HG02588 (cell line): ENCODE measurements around the gene PPP1R2.
A peak's percentile ranks its signal among the peaks of the same experiment; 100 is the strongest.
"Not testable (repeated sequence)": the region's sequence is repeated elsewhere in the genome, so short reads cannot be mapped to it uniquely, and the experiment has no call there.

ENCODE experiments used
- ATAC-seq: cut with Tn5 transposase; IDR thresholded peaks from one replicate; pipeline ENCODE4 v1.9.1; 2021; ENCODE audit warnings: mild to moderate bottlenecking, moderate library complexity; ENCODE audit not compliant: unreplicated experiment

PPP1R2 gene

DNA sequence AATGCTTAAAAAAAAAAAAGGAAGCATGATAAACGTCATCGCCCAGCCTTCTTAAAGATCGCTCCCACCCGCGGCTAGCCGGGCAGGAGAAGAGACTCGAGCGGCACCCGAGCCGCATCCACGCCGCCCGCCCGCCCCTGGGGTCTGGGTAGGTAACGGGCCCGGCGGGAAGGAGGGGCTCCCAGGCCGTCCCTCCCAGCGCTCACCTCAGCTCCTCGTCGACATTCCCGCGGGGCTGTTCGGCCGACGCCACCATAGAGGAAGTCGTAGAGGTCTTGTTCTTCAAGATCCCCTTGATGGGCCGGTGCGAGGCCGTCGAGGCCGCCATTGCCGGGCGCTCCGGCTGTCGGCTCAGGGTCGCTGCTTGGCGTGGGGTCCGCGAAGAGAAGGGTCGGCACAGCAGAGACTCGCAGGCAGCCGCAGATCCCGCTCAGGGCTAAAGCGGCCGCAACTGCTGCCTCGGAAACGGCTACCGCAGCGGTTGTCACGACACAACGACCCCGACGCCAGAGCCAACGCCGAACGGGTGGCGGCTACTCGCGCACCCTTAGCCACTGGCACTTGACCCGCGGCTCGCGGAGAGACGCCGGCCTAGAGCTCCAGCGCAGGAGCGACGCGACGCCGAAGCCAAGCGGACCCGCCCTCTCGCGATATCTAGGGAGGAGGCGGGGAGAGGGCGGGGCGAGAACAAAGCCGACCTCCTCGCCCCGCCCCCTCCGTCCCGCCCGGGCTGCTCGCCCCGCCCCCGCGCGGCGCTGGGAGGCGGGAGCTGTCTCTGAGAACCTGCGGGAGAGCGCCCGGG lies at the start of gene PPP1R2:
PPP1R2 (minus strand) TSS at position 628 of the 802 bp plus-strand sequence; CDS start at position 328, 300 bp downstream.
- ATAC-seq: peak; percentile 78

DNA sequence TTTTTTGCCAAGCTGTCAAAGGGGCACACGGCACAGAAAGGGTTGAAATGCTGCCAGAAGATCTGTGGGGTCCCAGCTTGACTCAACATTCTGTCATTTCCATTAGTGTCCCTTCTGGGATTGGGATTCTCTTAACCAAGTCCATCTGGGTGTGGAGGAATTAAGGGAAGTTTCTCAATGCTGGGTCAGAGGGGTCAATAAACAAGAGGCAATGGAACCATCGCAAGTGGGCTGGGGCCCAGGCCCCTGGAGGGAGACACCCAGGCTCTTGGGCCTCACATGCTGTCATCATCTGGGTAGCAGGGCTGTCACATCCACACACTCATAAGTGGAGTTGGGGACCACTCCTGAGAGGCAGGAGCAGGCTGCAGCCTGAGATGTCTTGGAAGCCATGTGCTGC lies 48.7 kb upstream of the PPP1R2 start:
- no peak for ATAC-seq

DNA sequence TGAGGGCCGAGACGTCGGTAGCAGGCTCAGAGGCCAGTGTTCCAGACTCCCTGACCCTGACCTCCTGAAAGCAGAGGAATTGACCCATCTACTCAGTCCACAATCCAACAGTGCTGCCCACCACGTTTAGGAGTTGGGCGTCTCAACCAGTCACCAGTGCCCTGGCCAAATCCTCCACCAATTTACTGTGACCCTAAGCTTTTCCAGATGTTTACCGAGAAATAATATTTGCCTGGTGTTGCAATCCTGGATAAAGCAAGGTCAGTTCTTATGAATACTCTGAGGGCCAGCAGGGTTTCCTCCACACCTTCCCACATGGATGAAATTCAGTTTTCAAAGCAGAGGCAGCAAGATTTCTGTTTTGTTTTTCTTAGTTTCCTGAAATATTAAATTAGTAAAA lies 48.1 kb upstream of the PPP1R2 start:
- no peak for ATAC-seq

DNA sequence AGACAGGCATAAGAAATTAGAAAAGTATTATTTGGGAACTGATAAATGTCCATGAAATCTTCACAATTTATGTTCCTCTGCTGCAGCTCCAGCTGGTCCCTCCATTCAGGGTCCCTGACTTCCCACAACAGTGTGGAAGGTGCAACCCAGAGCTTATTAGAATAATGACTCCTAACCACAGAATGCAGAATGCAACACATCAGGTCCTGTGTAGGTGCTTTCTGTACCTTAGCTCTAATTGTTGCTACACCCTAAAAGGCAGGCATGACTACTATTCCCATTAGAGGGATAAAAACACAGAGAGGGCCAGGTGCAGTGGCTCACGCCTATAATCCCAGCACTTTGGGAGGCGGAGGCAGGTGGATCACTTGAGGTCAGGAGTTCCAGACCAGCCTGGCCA lies 47.3 kb upstream of the PPP1R2 start:
- ATAC-seq: not testable (repeated sequence)

DNA sequence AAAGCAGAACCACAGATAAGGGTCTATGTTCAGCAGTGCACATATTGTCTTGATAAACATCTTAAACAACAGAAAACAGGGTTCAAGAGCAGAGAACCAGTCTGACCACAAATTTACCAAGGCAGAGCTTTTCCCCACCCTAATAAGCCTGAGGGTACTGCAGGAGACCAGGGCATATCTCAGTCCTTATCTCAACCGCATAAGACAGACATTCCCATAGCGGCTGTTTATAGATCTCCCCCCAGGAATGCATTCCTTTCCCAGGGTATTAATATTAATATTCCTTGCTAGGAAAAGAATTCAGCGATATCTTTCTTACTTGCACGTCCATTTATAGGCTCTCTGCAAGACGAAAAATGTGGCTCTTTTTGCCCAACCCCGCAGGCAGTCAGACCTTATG lies 46.7 kb upstream of the PPP1R2 start:
- ATAC-seq: not testable (repeated sequence)

DNA sequence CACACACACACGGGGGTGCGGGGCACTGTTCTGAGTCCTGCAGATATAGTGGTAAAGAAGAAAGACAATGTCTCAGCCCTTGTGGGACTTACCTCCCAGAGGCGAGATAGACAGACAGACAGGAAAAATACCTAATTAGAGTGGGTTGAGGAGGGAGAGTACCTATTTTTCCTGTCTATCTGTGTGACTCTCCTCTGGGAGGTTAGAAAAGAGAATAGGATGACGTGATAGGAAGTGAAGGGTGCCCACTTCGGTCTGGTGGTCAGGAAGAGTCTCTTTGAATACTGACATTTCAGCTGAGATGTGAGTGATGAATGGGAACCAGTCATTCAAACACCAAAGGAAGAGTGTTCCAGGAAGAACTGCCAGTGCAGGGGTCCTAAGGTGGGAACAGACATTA lies 44.7 kb upstream of the PPP1R2 start:
- no peak for ATAC-seq

DNA sequence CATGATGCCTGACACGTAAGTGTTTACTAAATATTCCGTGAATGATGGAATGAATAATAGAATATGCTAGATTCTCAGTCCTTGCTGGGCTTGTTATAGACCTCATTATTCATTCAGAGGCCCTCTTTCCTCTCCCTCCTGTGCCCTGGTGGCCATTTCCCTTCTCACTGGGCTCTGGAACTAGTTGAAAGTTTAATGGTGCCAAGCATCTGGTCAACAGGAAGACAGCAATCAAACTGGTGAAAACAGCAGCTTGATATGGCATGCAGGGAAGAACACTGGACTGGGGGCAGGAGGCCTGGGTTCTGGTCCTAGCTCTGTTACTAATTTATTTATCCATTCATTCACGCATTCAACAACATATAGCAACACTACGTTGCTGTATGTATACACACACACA lies 44.3 kb upstream of the PPP1R2 start:
- no peak for ATAC-seq

DNA sequence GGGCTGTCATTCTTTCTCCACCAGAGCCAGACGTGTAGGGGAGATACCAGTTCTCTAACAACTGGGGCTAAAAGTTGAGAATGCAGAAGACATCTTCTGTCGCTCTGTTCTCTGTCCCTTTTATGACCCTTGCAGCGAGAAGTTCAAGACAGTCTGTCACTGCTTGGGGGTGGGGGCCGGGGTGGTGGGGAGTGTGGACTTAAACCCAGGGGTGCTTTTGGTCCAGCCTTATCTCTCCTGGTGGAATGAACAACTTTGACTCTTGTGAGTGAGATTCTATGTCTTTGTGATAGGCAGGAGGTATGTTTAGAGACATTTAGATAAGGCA lies 41.4 kb upstream of the PPP1R2 start:
- no peak for ATAC-seq

DNA sequence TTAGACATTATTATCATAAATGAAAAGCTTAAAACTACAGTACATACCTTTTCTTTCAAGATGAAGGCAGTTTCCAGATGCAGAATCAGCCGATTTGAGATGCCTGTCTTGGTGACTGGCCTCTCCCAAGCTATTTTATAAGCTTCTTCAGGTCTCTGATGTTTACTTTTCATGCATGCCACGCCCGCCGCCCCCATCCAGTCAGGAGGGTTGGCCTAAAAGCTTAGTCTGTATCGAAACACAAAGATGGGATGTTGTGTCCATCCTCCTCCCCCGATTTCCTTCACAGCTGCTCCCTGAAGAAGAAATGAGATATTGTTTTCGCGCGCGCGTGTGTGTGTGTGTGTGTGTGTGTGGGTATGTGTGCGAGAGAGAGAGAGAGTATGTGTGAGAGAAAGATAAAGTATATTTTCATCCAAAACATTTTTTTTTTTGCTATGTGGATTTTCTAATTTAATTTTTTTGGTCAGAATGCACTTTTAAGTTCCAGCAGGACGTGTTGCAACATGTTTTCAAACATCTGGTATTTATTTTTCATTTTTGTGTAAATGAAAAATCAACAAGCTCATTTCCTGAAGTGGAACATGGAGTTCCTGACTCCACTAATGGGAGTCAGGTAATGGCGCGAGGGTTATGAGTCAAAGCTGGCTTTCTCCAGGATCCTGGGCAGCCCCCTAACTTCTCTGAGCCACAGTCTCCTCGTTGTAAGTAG lies 40.9 kb upstream of the PPP1R2 start, which contains the start of gene APOD:
APOD (minus strand) TSS at position 110 of the 712 bp plus-strand sequence. CDS start 4,479 bp downstream, outside the sequence.
- ATAC-seq: no peak

DNA sequence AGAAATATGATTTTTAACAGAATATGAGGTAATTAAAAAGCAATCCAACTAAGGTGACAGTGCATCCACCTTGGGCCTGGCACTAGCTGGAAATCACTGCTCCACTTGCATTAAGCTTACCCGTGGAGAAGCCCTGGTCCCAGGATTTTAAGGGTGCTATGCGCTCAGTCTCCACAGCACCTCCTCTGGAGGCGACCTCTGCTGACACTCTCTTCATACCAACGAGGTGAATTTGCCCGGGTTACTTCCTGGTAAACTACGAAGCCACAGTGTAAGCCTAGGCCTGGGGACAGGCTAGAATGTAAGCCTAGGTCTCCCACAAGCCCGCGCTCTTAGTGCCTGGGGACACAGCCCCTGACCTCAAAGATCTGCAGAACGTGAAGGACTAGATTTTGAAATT lies 39.8 kb upstream of the PPP1R2 start:
- no peak for ATAC-seq

DNA sequence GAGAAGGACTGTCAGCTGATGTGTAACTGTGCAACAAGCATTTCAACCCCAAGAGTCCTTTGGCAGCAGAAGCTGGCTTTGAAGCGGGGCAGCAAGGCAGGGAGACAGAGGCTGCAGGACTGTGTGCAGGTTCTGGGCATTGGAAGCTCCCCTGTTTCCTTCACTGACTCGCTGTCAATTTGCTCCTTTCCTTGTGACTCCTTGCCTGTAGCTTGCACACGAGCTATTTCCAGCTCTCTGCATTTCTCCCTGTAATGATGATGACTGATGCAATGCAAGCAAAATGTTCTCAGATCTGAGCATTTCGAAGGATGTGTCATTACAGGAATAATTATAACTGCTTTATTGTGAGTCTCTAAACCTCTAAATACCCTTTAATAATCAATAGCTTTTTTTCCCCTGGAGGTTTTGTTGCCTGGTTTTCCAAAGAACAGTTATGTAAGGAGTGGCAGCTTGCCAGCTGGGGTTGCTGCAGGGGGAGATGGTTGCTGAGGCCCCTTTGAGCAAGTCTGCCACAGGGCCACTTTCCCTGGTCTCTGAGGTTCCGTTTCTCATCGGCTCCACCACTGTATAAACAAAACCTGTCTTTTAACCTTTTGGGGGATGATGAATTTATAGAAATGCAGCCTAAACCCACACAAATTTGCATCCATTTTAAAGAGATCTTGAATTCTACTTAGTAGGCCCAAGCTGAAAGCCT lies 37.8 kb upstream of the PPP1R2 start:
- no peak for ATAC-seq

DNA sequence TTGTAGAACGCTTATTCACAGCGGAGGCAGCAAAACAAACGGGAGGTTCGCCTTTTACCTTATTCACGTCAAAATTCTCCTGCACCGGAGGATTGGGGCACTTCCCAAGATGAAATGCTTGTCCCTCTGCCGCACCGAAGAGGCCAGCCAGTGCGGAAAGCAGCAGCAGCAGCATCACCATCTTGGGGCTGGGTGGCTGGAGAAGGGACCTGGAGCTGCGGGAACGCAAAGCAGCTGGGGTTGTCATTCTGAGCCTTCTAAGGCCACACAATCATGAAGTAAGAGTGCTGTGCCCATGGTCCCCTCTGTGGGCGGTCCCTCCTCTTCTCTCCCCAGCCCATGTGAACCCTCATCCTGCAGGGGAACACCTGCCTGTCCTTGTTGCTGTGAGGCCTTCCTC lies 36.2 kb upstream of the PPP1R2 start:
- ATAC-seq: no peak

DNA sequence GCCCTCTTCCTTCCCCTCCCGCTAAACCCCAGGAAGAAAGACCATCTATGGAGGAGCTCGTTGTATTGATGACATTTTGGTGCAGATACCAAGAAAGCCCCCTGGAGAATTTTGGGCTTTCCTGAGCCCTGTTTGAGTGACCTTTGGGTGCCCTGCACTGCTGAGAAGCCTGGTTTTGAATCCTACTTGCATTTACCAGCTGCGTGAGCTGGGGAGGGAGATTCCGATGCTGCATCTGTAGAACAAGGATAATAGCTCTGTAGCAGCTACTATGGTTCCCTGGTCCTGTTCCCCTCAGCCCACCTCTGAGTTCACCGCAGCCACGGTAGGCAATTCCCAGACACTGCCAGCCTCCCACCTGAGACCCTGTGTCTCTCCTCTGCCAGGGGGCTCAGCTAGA lies 35.4 kb upstream of the PPP1R2 start:
- ATAC-seq: no peak

DNA sequence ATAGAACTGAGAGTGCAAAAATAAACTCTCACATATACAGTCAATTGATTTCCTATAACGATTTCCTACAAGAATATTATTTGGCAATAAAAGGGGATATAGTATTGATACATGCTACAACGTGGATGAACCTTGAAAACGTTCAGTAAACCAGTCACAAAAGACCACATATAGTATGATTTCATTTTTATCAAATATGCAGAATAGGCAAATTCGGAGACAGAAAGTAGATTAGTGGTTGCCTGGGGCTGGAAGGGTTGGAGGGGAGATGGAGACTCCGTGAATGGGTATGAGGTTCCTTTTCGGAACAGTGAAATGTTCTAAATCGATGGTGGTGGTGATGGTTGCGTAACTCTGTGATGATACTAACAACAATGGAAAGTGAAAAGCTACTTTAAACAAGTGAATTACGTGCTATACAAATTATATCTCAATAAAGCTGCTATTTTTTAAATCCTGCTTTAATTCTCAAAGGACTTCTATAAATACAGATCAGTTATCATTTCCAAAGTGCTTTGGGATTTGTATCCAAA lies 34.6 kb upstream of the PPP1R2 start:
- no peak for ATAC-seq

DNA sequence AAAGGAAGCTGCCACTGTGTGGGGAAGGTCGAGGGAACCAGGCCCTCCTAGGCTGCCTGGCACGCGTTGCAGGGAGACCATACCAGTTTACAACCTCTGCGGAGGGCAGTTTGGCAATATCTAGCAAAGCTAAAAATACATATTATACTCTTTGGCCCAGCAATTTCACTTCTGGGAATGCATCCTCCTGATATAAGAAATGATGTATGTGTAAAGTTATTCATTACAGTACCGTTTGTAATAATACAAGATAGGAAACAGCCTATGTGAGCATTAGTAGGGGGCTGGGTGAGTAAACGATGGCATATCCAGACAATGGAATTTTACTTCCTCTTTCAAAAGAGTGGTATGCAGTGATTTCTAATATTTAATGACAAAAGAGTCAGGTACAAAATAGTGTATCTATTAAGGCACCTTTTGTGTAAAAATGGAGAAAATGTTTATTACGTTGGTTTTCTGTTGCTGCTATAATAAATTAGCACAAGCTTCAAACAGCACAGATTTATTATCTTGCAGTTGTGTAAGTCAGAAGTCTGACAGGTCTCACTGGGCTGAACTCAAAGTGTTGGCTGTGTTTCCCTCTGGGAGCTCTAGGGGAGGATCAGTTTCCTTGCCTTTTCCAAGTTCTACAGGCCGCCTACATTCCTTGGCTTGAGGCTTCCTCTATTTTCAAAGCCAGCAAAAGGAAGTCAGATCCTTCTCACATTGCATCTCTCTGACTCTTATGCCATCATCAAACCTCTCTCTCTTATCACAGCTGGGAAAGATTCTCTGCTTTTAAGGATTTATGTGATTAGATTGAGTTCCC lies 31.6 kb upstream of the PPP1R2 start:
- ATAC-seq: no peak

DNA sequence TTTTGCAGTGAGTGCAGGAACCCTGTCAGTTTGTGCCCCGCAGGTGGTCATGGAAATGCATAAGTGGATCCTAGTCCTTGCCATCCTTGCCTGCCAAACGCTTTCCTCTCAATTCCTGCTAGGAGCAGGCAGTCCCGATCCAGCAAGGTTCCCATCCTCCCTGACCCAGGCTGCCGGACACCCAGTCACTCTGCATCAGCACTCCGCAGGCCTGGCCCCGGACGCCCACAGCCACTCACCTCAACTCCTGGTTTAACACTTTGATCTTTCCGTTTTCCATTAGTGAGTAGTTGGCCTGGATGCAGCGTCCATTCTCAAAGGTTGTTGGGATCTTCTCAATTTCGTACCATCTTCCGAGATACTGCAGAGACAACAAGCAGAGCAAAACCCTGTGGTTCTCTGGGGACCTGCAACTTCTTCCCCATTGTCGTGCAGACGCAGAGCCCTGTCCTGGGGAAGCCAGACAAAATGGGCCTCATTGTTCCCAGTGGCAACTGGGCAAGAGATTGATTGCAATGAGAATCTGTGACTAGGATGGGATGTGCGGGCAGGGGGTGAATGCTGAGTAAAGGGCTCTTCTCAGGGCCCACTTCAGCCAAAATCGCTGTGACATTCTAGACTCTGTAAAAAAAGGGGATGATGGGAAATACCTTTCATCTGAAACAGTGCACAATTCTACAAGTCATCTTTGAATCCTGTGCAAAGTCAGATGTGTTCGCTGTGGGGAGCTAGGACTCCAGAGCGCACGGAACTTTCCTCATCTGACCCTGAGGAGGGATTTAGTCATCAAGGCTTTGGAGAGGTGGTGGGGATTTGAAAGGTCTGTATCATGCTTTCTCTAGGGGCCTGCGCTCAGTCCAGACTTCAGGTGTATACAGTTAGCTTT lies 30.7 kb upstream of the PPP1R2 start:
- ATAC-seq: no peak

DNA sequence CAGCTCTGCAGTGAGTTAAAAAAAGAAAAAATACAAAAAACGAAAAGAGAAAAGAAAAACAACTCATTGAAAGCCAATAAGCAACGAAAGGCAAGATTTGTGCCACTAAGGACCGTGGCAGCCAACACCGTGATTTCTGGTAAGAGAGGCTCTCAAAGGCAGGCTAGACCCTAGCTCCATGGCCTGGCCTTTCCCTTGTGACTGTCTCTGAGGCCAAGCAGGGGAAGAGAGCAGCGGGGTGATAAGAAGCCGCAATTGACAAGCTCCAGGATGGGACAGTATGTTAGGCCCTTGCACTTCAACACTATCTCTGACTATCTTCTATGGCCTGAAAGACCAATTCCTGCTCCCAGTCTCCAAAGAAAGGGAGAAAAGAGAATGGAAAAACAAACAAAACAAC lies 28.2 kb upstream of the PPP1R2 start:
- ATAC-seq: no peak

DNA sequence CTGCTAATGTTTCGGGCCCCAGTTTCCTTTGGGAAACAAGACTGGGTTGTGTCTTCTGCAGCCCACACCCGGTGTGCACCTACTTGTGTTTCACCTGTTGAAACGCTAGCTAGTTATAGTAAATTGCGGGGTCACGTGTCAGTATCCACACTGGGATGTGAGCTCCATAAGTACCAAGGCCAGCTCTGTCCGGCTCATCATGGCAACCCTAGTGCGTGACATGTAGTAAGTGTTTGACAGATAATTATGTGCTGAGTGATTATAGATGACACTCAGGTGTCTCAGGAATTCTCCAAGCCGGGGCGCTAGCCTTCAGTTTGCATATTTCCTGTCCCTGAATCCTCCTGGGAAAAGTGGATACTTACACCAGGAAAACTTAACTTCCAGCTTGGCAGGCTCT lies 27.8 kb upstream of the PPP1R2 start:
- ATAC-seq: no peak

DNA sequence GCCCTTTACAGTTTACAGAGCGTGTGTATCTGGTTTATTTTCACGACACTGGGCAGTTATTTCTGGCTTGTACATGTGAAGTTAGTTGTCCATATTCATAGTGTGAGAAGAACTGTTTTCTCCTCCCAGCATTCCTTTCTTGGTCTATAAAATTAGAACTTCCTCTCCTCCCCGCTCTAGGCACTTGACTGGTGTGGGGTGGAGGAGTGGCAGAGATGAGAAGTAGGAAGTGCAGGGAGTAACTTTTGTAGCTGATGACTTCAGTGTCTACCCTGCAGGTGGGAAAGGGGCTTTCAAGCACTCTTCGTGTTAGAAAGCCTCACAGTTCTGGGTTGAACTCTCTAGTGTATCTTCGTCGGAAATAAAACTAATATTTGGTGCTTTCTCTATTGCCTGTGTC lies 27.2 kb upstream of the PPP1R2 start:
- no peak for ATAC-seq

DNA sequence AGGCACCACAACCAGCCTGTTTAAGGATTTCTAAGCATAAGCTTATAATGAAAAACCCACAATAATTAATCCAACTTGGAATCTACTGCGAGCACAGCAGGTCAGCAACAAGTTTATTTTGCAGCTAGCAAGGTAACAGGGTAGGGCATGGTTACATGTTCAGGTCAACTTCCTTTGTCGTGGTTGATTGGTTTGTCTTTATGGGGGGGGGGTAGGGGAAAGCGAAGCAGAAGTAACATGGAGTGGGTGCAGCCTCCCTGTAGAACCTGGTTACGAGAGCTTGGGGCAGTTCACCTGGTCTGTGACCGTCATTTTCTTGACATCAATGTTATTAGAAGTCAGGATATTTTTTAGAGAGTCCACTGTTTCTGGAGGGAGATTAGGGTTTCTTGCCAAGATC lies 25.5 kb upstream of the PPP1R2 start:
- no peak for ATAC-seq
